ENCODE results near the gene PTPRE.
A peak's percentile ranks its signal among the peaks of the same experiment; 100 is the strongest.

PTPRE gene

GRCh38 chr10:127883516-127883915 is 23.4 kb upstream of the PTPRE start:
- DNase-seq = no peak

DNA sequence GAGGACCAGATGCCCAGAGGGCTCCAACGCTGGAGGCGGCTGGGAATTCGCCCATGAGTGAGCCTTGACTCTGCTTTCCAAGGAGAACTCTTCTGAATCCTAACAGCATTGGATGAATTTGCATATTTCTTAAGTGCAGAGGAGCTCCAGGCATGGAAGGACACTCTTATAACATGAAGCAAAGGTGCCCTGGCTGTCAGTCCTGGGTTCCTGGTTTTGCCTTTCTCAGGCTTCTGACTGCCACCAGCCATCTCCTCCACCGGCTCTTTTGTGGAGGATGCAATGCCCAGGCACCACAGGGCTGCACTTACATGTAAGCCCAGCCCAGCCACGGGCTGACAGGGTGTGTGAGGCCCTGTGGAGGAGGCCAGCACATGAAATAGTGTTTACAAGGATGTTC is 22.4 kb upstream of the PTPRE start:
- DNase-seq = no peak

DNA sequence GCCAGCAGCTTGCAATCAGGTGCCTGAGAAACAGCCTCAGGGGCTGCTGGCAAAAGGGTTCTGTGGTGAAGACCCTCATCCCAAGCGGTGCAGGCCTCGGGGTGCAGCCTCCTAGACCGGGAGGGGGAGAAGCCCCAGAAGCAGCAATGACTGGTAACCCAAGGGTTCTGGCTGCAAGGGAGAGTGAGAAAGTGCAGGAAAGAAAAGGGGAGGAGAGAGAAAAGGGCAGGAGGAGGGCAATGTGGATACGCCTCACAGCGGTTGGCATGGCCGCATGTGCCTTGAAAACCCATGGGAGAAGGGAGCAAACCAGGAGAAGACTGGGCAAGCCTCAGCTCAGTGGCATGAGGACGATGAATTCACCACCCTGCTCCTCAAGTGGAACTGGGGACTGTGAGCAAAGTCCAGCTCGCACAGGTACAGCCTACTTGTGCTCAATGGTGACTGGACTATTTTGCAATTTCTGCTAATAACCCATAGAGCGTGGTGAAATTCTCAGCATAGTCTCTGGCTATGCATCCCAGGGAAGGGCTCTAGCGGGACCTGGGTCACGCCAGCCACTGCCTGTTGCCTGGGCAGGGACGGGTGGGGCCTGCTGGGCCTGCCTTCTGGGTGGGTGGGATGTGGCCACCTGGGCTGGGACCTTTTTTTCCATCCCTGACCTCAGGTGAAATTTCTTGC is 20.4 kb upstream of the PTPRE start:
- no peak for DNase-seq

DNA sequence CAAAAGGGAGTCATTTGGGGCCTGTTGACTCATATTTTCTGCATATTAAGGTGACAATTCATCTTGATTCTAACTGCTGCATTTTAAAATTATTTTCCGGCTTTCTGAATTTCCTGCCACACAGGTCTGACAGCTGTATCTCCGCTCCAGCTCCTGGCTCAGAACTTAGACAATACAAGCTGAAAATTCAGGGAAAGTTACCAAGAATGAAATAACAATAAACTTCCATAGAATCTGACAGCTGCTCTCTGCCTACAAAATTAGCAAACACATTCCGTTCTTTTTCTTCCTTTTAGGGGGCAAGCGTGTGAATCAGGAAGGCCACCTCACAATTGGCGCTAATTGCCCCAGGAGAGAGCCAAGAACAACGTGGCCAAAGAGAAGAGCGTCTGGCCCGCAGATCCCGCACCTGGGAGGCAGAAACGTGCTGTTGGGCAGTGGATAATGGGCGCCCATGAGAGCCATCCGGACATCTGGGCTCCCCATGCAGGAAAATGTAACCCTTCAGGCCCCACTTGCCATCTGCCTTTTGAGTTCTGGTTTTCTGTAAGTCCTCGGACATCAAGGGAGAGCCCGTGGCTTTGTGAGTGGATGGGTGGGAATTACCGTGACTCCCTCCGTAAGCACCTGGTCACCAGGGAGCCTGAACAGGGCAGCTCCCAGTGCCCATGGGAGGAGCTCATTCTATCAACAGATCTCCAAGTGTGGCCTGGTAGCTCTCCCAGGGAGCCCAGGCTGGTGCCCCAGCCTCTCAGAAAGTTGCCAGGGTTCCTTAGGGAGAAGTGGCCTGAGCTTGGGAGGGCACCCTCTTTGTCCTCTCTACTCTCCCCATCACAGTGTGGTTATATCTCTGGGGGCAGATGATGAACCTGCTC is 19.1 kb upstream of the PTPRE start:
- no peak for DNase-seq

- no peak for DNase-seq
Measured at GRCh38 chr10:127888521-127889312, 18.2 kb upstream of the PTPRE start.

DNA sequence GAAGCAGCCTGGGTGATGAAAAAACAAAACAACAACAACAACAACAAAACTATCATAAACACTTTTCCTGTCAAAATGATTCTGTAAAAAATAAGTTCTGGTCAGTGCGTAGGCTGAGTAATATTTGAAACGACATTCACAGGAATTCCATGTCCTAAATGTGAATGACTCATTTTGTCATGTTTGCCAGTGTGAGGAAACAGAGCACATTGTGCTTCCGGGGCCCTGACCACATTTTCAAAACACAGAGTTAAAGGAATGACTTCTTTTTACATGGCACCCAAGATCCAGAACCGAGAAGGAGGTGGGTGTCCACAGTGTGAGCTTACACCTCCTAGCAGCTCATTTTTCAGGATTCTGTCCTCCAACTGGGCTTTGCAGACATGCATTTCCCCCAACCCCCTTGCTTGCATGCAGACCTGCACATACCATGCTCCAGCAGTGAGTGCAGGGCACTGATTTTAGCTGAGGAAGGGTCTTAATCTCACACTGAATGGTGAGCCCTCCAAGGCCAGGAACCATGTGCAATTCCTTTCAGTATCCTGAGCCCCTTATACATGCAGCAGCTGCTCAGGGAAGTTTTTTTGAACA is 17.2 kb upstream of the PTPRE start:
- peak; percentile 75 to 92 (median 87) for DNase-seq

- DNase-seq = no peak
Measured at GRCh38 chr10:127890216-127890615, 16.7 kb upstream of the PTPRE start.

GRCh38 chr10:127890832-127891334 is 16.0 kb upstream of the PTPRE start:
- DNase-seq = no peak

DNA sequence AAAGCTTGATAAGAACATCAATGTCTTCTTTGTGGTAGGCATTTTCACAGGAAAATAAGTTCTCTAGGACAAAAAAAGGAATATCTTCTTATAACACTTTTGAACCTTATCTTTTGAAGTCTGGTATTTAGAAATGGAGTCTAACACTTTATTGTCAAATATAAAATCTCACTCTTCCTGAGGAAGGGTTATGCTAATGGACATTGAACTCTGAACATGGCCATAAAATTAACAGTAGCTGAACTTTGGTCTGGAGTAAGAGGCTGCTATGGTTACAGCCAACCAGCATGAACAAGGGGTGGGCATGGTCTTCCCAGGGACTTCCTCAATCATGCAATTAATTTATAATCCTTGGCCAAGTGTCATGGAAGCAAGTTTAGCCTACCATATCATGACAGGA is 14.2 kb upstream of the PTPRE start, which contains the start of gene CLRN3:
Gene CLRN3 (minus strand): TSS at position 199 of the 400 bp plus-strand sequence. CDS start 157 bp downstream, at position 42.
- no peak for DNase-seq

GRCh38 chr10:127894146-127894545 is 12.8 kb upstream of the PTPRE start:
- no peak for DNase-seq

- no peak for DNase-seq
Measured at GRCh38 chr10:127896590-127896989, 10.3 kb upstream of the PTPRE start.

DNA sequence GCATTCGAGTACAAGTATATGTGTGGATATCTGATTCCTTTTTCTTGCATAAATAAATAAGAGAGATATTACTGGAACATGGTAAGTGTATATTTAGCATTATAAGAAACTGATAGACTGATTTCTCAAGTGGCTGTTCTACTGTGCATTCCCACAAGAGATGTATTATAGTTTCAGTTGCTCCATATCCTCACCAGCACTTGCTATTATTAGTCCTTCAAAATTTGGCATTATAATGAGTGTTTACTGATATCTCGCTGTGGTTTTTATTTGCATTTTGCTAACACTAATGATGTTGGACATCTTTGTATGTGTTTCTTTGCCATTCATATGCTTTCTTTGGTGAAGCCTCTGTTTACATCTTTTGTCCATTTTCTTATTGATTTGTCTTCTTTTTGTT is 9.7 kb upstream of the PTPRE start:
- no peak for DNase-seq

DNA sequence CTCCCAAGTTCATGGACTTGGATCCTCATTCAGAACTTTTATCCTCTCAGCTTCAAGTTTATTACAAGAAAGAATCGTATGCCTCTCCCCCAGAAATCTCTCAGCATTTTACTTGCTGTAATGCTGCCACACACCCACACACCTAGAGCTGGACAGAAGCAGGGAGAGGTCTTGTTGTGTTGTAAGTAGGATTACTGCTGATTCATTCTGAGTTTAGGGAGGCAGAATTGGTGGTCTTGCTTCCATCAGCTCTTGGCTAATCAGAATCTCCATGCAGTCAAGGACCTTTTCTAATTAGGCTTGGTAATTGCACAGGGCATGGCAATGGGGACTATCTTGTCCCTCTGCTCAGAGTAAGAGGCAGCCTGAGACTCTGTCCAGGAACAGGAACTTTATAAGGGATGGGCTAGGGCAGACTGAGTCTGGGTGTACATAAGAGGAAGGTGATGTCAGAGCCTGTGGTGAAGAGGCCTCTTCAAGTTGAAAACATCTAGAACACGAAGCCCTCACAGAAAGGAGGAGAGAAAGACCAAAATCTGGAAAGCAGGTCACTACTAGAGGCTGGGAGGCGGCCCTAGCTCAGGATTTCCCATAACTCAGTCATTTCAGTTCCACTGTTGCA is 7.0 kb upstream of the PTPRE start:
- DNase-seq = peak; percentile 79 to 84 (median 81)

GRCh38 chr10:127903789-127904188 is 3.1 kb upstream of the PTPRE start:
- DNase-seq = no peak

GRCh38 chr10:127904311-127905000 is 2.4 kb upstream of the PTPRE start:
- DNase-seq = no peak

DNA sequence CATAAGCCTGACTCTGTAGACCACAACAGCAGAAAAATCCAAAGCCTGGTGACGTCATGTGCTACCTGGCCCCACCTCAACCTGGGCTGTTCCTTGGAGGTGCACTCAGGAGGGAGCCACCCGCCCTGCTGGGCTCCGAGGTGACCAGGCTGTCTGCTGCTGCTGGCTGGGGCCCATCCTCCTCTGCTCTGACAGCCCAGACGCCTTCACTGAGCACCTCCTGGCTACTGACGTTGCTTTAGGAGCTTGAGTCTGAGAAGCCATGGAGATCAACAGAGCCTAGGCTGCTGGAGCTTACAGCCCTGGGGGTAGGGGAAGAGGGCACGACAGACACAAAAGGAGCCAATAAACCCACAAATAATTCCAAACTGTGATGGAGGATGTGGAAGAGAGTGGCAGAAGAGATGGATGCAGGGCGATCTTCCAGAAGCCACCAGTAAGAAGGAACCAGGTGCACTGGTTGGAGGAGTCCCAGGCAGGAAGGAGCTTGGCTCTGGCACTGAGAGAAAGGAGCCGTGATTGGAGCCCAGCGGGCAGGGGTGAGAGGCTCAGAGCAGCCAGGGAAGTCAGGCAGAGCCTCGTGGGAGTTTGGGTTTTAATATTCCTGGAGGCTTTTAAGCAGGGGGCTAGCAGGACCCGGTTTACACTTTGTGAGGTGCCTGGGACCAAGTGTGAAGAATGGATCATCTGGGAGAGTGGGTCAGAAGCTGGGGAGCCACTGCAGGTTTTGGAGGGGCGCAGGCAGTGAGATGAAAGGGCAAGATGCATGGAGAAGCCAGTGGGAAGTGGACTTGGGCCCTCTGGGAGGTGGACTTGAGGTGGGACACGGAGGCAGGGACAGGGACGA is 1.7 kb upstream of the PTPRE start:
- DNase-seq = no peak

GRCh38 chr10:127905848-127906261 is 1.0 kb upstream of the PTPRE start:
- DNase-seq = peak in 2 of 3 donors; percentile 41 to 62

- DNase-seq = peak; percentile 38 to 62 (median 40)
Measured at GRCh38 chr10:127907411-127908105, 655 bp downstream of the PTPRE start.

DNA sequence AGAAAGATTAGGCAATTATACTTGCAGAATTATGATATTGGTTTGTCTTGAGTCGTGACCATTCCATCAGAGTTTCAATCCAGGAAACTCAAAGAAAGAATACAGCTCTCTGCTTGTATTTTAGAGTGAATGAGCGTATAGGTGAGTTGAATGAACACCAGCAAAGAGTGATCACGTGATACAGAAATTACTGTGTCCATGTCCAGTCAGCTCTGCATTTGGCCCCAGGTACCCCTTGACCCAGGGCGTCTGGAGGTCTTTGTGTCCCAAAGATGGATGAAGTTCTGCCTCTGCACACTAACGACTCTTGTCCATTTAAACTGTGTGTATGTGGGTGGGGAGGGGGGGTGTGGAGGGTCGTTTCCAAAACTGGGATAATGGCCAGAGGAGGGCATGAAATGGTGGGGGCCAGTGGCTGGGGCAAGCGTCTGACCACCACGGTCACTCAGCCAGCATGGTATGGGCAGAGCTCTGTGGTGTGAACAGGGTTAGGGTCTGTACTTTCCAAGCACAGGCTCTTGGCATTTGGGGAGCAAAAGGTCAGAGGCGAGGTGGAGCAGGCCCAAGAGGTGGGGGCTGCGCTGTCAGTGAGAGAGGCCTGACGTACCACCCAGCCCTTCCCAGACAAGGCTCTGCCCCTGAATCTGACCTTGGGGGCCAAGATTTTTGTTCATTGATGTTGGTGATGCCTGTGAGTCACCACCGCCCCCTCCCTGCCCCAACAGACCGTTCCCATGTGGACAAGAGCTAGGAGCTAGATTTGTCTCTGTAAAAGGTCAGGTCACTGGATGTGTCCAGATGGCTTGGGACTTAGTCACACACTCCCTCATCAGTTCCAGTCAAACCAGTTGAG is 1.4 kb downstream of the PTPRE start:
- peak; percentile 83 to 96 (median 86) for DNase-seq

Data from suppressor macrophage treated with lipopolysaccharide for 1 hour (primary cell).